Jurkat, Clone E6-1 (cell line): Measurements from ENCODE around the gene NR0B1.
A peak's percentile ranks its signal among the peaks of the same experiment; 100 is the strongest.

Experiments used
- DNase-seq: peaks from one replicate; pipeline ENCODE4 v3.0.0-alpha.2; 2011; ENCODE audit warnings: low read depth, low spot score
- H3K4me3 ChIP-seq: 2 replicates; pipeline ENCODE4 v1.5.1; 2011; ENCODE audit warnings: mild to moderate bottlenecking, low read length, control low read depth, moderate library complexity

NR0B1 gene

GRCh38 chrX:30280428-30280827 lies 28.8 kb downstream of the NR0B1 start:
- no peak overlapping the region for H3K4me3 ChIP-seq
- DNase-seq = peak; percentile 89

- no peak overlapping the region for H3K4me3 ChIP-seq
- no peak for DNase-seq
Observed at GRCh38 chrX:30278365-30278764, 30.8 kb downstream of the NR0B1 start.

GRCh38 chrX:30275498-30275897 lies 33.7 kb downstream of the NR0B1 start:
- DNase-seq = no peak
- H3K4me3 ChIP-seq = no peak overlapping the region

- H3K4me3 ChIP-seq = no peak overlapping the region
- no peak for DNase-seq
Observed at GRCh38 chrX:30270639-30271038, 38.6 kb downstream of the NR0B1 start.

- no peak for DNase-seq
- no peak overlapping the region for H3K4me3 ChIP-seq
Observed at GRCh38 chrX:30262763-30263162, 46.4 kb downstream of the NR0B1 start.

- no peak overlapping the region for H3K4me3 ChIP-seq
- DNase-seq = no peak
Observed at GRCh38 chrX:30261012-30261411, 48.2 kb downstream of the NR0B1 start.

GRCh38 chrX:30259927-30260326 lies 49.3 kb downstream of the NR0B1 start:
- DNase-seq = no peak
- H3K4me3 ChIP-seq = no peak overlapping the region
